Vagina (tissue), 2 donors: ENCODE measurements around the gene CLK2. TPM values are rescaled to one million over a fixed set of nuclear protein-coding genes. Genes with fewer than 3 reads are reported as not detected.

Source experiments
- DNase-seq, 2 donors: peaks; one replicate each; pipeline ENCODE4 v3.0.0-alpha.2; 2017; ENCODE audit errors: extremely low spot score in 2 of 2
- H3K27ac ChIP-seq: fragments of 200-600 bp; sonication (generic); one replicate; pipeline ENCODE4 v1.5.1; 2019
- H3K27me3 ChIP-seq: fragments of 200-600 bp; sonication (generic); one replicate; pipeline ENCODE4 v1.5.1; 2019
- H3K36me3 ChIP-seq, 2 donors: fragments of 200-600 bp; sonication (generic); one replicate each; pipeline ENCODE4 v1.5.1; 2017 to 2019
- H3K4me1 ChIP-seq: fragments of 200-600 bp; sonication (generic); one replicate; pipeline ENCODE4 v1.5.1; 2019
- H3K4me3 ChIP-seq, 2 donors: fragments of 200-600 bp; sonication (generic); 1 replicate in 1 of 2; 2 replicates in 1 of 2; pipeline ENCODE4 v1.5.1; 2016 to 2019
- H3K9me3 ChIP-seq: fragments of 200-600 bp; sonication (generic); one replicate; pipeline ENCODE4 v1.5.1; 2019
- POLR2A ChIP-seq, 2 donors: fragments of 450-650 bp; IDR thresholded peaks; one replicate each; pipeline ENCODE4 v1.6.1; 2017; ENCODE audit warnings: antibody characterized with exemption in 2 of 2, mild to moderate bottlenecking in 2 of 2, moderate library complexity in 2 of 2
- POLR2AphosphoS5 ChIP-seq, 2 donors: sonication (generic); formaldehyde crosslinking; IDR thresholded peaks; one replicate each; pipeline ENCODE4 v1.9.0; 2017; ENCODE audit warnings: antibody characterized with exemption in 2 of 2, mild to moderate bottlenecking in 2 of 2, low read depth in 1 of 2; ENCODE audit not compliant: insufficient read depth in 1 of 2
- intact Hi-C: fragments of 100-400 bp; cut with DNase I; formaldehyde crosslinking; loops from one replicate; pipeline ENCODE4 v1.15.1; 2023
- total RNA-seq: library from RNA; depleted of rRNA; stranded (reverse); fragments of >200 nt; gene quantifications from one replicate; pipeline ENCODE4 v1.2.3, GENCODE V29; 2016
- TF ChIP-seq, protein P1 (sequence below), 3 experiments: fragments of 450-650 bp in 2 of 3; fragments of 200-600 bp in 1 of 3; sonication (generic) in 1 of 3; IDR thresholded peaks; one replicate each; pipeline ENCODE4 v1.5.1; 2017 to 2019; ENCODE audit warnings: antibody characterized with exemption in 3 of 3, mild to moderate bottlenecking in 2 of 3, moderate library complexity in 2 of 3

The CLK2 gene
- total RNA-seq, 1 donor from 2014 or later, result 48.1 TPM

DNA sequence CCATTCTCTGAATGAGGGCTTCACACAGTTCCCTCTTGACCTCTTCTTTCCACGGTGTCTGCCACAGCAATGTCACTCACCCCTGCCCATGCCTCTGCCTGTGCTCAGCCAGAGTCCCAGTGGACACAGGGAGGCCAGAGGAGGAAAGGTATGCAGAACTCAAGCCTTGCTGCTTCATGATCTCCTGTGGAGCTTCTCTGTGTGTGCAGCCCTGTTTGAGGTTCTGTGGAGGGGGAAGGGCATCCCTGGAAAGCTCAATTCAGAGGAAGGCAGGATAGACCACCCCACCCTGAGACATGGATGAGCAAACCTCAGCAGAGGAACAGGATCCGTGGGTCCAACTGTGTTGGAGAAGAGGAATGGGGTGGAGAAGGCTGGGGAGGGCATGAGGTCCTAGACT lies 6.0 kb upstream of the CLK2 start:
- no peak overlapping the region for H3K4me3 ChIP-seq
- no peaks in the 10 kb centered on the region for H3K27me3 ChIP-seq
- intact Hi-C loops, result loop anchor here (5.0 kb wide), 1 partner anchor 43 kb away; the partner anchor contains the start of gene RUSC1
- TF ChIP-seq, protein P1, sequence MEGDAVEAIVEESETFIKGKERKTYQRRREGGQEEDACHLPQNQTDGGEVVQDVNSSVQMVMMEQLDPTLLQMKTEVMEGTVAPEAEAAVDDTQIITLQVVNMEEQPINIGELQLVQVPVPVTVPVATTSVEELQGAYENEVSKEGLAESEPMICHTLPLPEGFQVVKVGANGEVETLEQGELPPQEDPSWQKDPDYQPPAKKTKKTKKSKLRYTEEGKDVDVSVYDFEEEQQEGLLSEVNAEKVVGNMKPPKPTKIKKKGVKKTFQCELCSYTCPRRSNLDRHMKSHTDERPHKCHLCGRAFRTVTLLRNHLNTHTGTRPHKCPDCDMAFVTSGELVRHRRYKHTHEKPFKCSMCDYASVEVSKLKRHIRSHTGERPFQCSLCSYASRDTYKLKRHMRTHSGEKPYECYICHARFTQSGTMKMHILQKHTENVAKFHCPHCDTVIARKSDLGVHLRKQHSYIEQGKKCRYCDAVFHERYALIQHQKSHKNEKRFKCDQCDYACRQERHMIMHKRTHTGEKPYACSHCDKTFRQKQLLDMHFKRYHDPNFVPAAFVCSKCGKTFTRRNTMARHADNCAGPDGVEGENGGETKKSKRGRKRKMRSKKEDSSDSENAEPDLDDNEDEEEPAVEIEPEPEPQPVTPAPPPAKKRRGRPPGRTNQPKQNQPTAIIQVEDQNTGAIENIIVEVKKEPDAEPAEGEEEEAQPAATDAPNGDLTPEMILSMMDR (IDR thresholded peaks at IDR 0.05), result no peak
- TF ChIP-seq POLR2A (IDR thresholded peaks at IDR 0.05) (no peak), POLR2AphosphoS5 (IDR thresholded peaks at IDR 0.05; ENCODE audit: insufficient read depth in 1 of 2, low read depth in 1 of 2) (no peak)
- no peak for DNase-seq
- H3K4me1 ChIP-seq, result peaks cover 17% of the 10 kb centered on the region
- H3K9me3 ChIP-seq, result no peaks in the 10 kb centered on the region
- no peaks in the 10 kb centered on the region for H3K36me3 ChIP-seq
- no peak overlapping the region for H3K27ac ChIP-seq

DNA sequence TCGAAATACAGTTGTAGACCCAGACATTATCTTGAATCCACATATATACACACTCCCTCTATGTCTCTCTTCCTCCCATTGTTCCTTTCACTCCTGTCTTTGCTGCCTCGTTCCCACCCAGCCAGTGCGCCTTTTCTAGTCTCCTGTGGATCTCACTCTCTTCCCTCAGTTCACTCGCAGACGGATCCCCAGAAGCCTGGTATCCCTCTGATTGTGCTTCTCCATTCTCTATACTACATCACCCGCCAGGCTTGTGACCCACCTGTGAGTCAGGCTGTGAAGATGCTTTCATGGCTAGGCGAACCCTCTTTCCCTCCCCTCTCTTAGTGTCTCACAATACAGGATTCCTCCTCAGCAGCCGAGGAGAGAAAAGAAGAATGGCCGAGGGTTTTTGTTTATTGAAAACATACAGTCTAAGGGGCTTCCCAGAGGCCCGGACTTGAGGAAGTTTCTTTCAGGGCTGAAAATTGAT lies 5.4 kb upstream of the CLK2 start:
- no peak for DNase-seq
- peaks cover 20% of the 10 kb centered on the region for H3K4me1 ChIP-seq
- no peak overlapping the region for H3K4me3 ChIP-seq
- no peaks in the 10 kb centered on the region for H3K36me3 ChIP-seq
- TF ChIP-seq POLR2AphosphoS5 (IDR thresholded peaks at IDR 0.05; ENCODE audit: insufficient read depth in 1 of 2, low read depth in 1 of 2) (no peak), POLR2A (IDR thresholded peaks at IDR 0.05) (no peak)
- TF ChIP-seq, protein P1 (IDR thresholded peaks at IDR 0.05), result no peak
- intact Hi-C loops, result loop anchor here (5.0 kb wide), 1 partner anchor 44 kb away; the partner anchor contains the start of gene RUSC1
- H3K27ac ChIP-seq, result no peak overlapping the region
- no peaks in the 10 kb centered on the region for H3K27me3 ChIP-seq
- no peaks in the 10 kb centered on the region for H3K9me3 ChIP-seq

DNA sequence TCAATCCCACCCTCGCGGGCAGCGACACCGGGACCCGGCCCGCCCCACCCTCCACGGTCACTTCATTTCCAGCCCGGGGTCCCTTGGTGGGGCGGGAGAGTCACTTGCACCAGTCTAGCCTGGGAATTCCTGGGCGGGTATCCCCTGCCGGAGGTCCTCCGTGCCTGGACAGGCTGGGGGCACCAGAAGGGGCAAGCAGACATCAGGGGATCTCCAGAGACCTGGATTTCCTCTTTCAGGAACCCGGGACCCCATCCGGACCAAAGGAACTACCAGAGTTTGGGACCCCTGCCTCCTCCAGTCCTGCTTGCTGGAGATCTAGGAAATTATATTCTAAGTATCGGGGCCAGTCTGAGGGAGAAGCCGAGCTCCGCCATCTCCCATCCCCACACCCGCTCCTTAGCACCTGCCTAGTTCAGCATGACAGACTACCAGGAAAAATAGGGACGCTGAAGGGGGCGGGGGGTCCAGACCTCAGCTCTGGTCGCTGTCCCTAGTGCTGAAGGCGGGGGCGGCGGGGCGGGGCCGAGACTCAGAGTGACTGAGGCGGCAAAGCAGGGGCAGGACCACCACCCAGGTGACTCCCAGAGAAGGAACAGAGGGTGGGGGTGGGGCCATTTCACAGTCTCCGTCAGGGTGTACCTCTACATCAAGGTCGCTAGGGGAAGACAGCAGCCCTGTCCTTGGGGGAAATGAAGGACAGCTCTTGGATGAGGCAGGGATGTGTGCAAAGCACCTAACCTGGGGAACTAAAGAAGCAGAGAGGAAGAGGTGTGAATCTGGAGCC lies 4.8 kb upstream of the CLK2 start:
- peak overlapping the region; percentile 59 to 65 for H3K4me3 ChIP-seq
- intact Hi-C loops, result loop anchor here (5.0 kb wide), 1 partner anchor 44 kb away; the partner anchor contains the start of gene RUSC1
- H3K9me3 ChIP-seq, result no peaks in the 10 kb centered on the region
- TF ChIP-seq, protein P1 (IDR thresholded peaks at IDR 0.05), result peak in 1 of 3 experiments; percentile 16
- TF ChIP-seq POLR2AphosphoS5 (IDR thresholded peaks at IDR 0.05; ENCODE audit: insufficient read depth in 1 of 2, low read depth in 1 of 2), result no peak
- TF ChIP-seq POLR2A (IDR thresholded peaks at IDR 0.05), result no peak
- H3K27me3 ChIP-seq, result no peaks in the 10 kb centered on the region
- DNase-seq, result no peak
- peaks cover 23% of the 10 kb centered on the region for H3K4me1 ChIP-seq
- H3K27ac ChIP-seq, result peak overlapping the region; percentile 61
- no peaks in the 10 kb centered on the region for H3K36me3 ChIP-seq

DNA sequence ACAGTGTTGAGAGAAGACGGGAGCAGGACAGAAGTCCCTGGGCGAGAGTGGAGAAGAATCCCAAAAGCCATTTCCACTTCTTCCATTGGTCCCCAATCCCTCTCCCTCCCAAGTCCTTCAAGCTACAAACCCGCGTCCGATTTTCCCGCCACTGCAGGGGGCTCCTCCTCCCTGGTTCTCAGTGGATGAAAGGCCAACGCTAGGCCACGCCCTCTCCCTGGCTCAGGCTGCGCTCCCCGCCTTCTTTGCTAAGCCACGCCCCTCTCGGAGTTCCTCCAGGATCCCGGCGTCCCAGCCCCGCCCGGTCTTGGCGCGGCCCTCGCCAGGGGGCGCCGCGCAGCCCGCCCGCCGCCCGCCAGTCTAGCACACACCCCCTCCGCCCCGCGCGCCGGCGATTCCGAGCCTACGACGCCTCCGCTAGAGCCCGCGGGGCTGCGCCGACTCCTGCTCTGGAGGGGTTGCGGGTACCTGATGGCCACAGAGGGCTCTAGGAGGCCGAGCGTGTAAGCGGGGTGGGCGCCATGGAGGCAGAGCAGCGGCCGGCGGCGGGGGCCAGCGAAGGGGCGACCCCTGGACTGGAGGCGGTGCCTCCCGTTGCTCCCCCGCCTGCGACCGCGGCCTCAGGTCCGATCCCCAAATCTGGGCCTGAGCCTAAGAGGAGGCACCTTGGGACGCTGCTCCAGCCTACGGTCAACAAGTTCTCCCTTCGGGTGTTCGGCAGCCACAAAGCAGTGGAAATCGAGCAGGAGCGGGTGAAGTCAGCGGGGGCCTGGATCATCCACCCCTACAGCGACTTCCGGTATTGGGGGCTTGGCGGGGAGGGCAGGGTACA lies 4.0 kb upstream of the CLK2 start, which contains the start of gene HCN3:
Gene HCN3 (plus strand): TSS at position 394 of the 832 bp plus-strand sequence. CDS start 128 bp downstream, at position 522.
- peak within 1 kb of the TSS; percentile 59 to 65 for H3K4me3 ChIP-seq
- no peak for DNase-seq
- no peaks in the 10 kb centered on the region for H3K27me3 ChIP-seq
- intact Hi-C loops, result loop anchor here (5.0 kb wide), 1 partner anchor 45 kb away; the partner anchor contains the start of gene RUSC1
- H3K27ac ChIP-seq, result peak within 1 kb of the TSS; percentile 61
- no peaks in the 10 kb centered on the region for H3K9me3 ChIP-seq
- TF ChIP-seq, protein P1 (IDR thresholded peaks at IDR 0.05), result peak; percentile 15 to 69 (median 49)
- TF ChIP-seq POLR2AphosphoS5 (IDR thresholded peaks at IDR 0.05; ENCODE audit: insufficient read depth in 1 of 2, low read depth in 1 of 2) (peak; percentile 41 to 48), POLR2A (IDR thresholded peaks at IDR 0.05) (no peak)
- H3K36me3 ChIP-seq, result no peaks in the 10 kb centered on the region
- H3K4me1 ChIP-seq, result peaks cover 28% of the 10 kb centered on the region
